Mammary epithelial cell (primary cell): Measurements from ENCODE around the gene TAF3.

Experiments used
- CTCF ChIP-seq, 2 donors: IDR thresholded peaks in 1 of 2; conservative IDR thresholded peaks in 1 of 2; 2 replicates each; pipeline ENCODE4 v1.5.1; 2011 to 2012; ENCODE audit warnings: inconsistent platforms in 2 of 2, low read length in 2 of 2, mild to moderate bottlenecking in 2 of 2, control low read depth in 1 of 2, low read depth in 1 of 2; ENCODE audit not compliant: insufficient read depth in 1 of 2; ENCODE audit errors: extremely low read depth in 1 of 2
- EZH2 ChIP-seq: IDR thresholded peaks from 2 replicates; pipeline ENCODE4 v1.6.1; 2012; ENCODE audit warnings: low read length, inconsistent platforms, borderline replicate concordance

DNA sequence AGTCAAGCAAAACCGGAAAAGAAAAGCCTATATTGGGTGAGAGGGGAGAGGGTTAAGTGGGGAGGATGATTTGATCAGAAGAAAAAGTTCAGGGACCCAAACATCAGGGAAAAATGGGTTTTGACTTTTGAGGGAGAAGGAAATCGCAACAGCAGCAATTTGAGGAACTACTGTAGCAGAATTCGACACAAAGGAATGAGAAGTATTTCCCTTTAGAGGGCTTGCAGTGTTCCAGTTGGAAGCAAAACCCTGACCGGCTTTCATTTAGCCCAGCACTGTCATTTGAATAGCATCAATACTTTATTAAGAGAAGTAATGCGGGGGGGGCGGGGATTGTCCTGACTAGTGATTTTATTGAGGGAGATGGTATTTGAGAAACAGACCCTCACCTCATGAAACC lies 199.0 kb downstream of the TAF3 start:
- TF ChIP-seq CTCF (conservative IDR thresholded peaks at IDR 0.05 in 1 of 2, IDR thresholded peaks at IDR 0.05 in 1 of 2; ENCODE audit: extremely low read depth in 1 of 2, insufficient read depth in 1 of 2, low read depth in 1 of 2, low read length in 2 of 2): no peak
- no peak for TF ChIP-seq EZH2
